ENCODE measurements around the gene SLC13A2. TPM values are rescaled to one million over a fixed set of nuclear protein-coding genes. Genes with fewer than 3 reads are reported as not detected.

Gene SLC13A2
- polyA plus RNA-seq, 3 donors, result not detected

DNA sequence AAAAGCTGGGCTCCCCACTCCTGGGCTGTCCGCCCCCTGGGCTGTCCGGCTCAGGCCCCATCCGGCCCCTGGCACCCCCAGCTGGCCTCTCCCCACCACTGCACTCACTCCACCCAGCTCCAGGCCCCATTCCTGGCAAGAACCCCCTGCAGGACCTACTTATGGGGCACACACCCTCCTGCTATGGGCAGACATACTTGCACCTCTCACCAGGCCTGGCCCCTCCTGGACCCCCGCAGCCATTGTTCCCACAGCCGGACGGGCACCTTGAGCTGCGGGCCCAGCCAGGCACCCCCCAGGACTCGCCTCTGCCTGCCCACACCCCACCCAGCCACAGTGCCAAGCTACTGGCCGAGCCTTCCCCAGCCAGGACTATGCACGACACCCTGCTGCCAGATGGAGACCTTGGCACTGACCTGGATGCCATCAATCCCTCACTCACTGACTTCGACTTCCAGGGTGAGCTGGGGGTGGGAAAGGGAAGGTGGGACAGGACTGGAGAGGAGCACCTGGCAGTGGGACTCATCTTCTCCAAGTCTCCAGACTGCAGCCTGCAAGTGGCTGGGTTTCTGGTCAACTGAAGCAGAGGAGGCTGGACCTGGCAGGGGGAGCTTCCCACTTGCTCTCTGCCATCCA lies 61.4 kb downstream of the SLC13A2 start:
- Histone ChIP-seq H3K27me3 (ENCODE audit: control insufficient read depth in 2 of 2, insufficient read depth in 2 of 2, low read length in 2 of 2) (no peaks in the 10 kb centered on the region), H3K27ac (ENCODE audit: low read depth in 1 of 2, low read length in 2 of 2) (no peak overlapping the region), H3K4me2 (replicated peaks; ENCODE audit: extremely low read depth, low read length, poor library complexity, severe bottlenecking) (no peak overlapping the region), H3K4me1 (ENCODE audit: control insufficient read depth in 1 of 2, insufficient read depth in 2 of 2, low read length in 2 of 2) (no peaks in the 10 kb centered on the region), H2AFZ (ENCODE audit: insufficient read depth, low read depth, low read length, poor library complexity, severe bottlenecking) (no peak overlapping the region), H4K20me1 (ENCODE audit: insufficient read depth, low read length) (no peaks in the 10 kb centered on the region), H3K4me3 (replicated peaks in 1 of 3; ENCODE audit: low read depth in 2 of 3, low read length in 3 of 3) (no peak overlapping the region), H3K36me3 (replicated peaks in 1 of 2; ENCODE audit: control insufficient read depth in 1 of 2, insufficient read depth in 2 of 2, low read length in 2 of 2) (no peaks in the 10 kb centered on the region), H3K79me2 (ENCODE audit: insufficient read depth, low read length) (no peaks in the 10 kb centered on the region), H3K9me3 (replicated peaks in 1 of 2; ENCODE audit: control insufficient read depth in 1 of 2, insufficient read depth in 1 of 2, low read length in 2 of 2) (no peaks in the 10 kb centered on the region), H3K9ac (ENCODE audit: insufficient read depth, low read length, poor library complexity, severe bottlenecking) (no peak overlapping the region)
- DNase-seq, result no peak
- Mint-ChIP-seq H3K4me1 (no peaks in the 10 kb centered on the region), H3K27me3 (ENCODE audit: low read depth in 3 of 3) (peaks cover 2 to 7% (median 5%) of the 10 kb centered on the region in 3 donors), H3K9me3 (no peaks in the 10 kb centered on the region), H3K36me3 (no peaks in the 10 kb centered on the region), H3K27ac (no peak overlapping the region), H3K4me3 (no peak overlapping the region)
- intact Hi-C loops (cut with micrococcal nuclease), result no loop called here
- WGBS (ENCODE audit: insufficient coverage), result 95% methylated on average over 8 of the region's 11 CpGs
- TF ChIP-seq, protein P1, sequence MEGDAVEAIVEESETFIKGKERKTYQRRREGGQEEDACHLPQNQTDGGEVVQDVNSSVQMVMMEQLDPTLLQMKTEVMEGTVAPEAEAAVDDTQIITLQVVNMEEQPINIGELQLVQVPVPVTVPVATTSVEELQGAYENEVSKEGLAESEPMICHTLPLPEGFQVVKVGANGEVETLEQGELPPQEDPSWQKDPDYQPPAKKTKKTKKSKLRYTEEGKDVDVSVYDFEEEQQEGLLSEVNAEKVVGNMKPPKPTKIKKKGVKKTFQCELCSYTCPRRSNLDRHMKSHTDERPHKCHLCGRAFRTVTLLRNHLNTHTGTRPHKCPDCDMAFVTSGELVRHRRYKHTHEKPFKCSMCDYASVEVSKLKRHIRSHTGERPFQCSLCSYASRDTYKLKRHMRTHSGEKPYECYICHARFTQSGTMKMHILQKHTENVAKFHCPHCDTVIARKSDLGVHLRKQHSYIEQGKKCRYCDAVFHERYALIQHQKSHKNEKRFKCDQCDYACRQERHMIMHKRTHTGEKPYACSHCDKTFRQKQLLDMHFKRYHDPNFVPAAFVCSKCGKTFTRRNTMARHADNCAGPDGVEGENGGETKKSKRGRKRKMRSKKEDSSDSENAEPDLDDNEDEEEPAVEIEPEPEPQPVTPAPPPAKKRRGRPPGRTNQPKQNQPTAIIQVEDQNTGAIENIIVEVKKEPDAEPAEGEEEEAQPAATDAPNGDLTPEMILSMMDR (IDR thresholded peaks at IDR 0.05), result no peak

GRCh38 chr17:28536532-28537218 lies 63.2 kb downstream of the SLC13A2 start:
- H3K27ac Mint-ChIP-seq, result no peak overlapping the region

More at GRCh38 chr17:28536532-28537218, 63.2 kb downstream of the SLC13A2 start:
- no peak overlapping the region for H3K4me3 Mint-ChIP-seq
- no peak overlapping the region for H3K9ac ChIP-seq (ENCODE audit: insufficient read depth, low read length, poor library complexity, severe bottlenecking)
- no peak overlapping the region for H2AFZ ChIP-seq (ENCODE audit: insufficient read depth, low read depth, low read length, poor library complexity, severe bottlenecking)
- no peak overlapping the region for H3K4me3 ChIP-seq (replicated peaks in 1 of 3; ENCODE audit: low read depth in 2 of 3, low read length in 3 of 3)
- no peaks in the 10 kb centered on the region for H3K4me1 ChIP-seq (ENCODE audit: control insufficient read depth in 1 of 2, insufficient read depth in 2 of 2, low read length in 2 of 2)
- H3K4me2 ChIP-seq (replicated peaks; ENCODE audit: extremely low read depth, low read length, poor library complexity, severe bottlenecking), result no peak overlapping the region
- H4K20me1 ChIP-seq (ENCODE audit: insufficient read depth, low read length), result no peaks in the 10 kb centered on the region
- H3K9me3 ChIP-seq (replicated peaks in 1 of 2; ENCODE audit: control insufficient read depth in 1 of 2, insufficient read depth in 1 of 2, low read length in 2 of 2), result no peaks in the 10 kb centered on the region
- no peaks in the 10 kb centered on the region for H3K36me3 ChIP-seq (replicated peaks in 1 of 2; ENCODE audit: control insufficient read depth in 1 of 2, insufficient read depth in 2 of 2, low read length in 2 of 2)
- H3K27me3 ChIP-seq (ENCODE audit: control insufficient read depth in 2 of 2, insufficient read depth in 2 of 2, low read length in 2 of 2), result no peaks in the 10 kb centered on the region
- no peaks in the 10 kb centered on the region for H3K4me1 Mint-ChIP-seq
- TF ChIP-seq, protein P1 (IDR thresholded peaks at IDR 0.05), result no peak
- H3K79me2 ChIP-seq (ENCODE audit: insufficient read depth, low read length), result no peaks in the 10 kb centered on the region
- DNase-seq, result no peak
- H3K27me3 Mint-ChIP-seq (ENCODE audit: low read depth in 3 of 3), result peaks cover 0 to 7% (median 1%) of the 10 kb centered on the region in 3 donors
- no peaks in the 10 kb centered on the region for H3K9me3 Mint-ChIP-seq
- 81% methylated on average over 4 of the region's 9 CpGs for WGBS (ENCODE audit: insufficient coverage)
- intact Hi-C loops (cut with micrococcal nuclease), result no loop called here
- no peak overlapping the region for H3K27ac ChIP-seq (ENCODE audit: low read depth in 1 of 2, low read length in 2 of 2)
- no peaks in the 10 kb centered on the region for H3K36me3 Mint-ChIP-seq
